T-cell (primary cell): Measurements from ENCODE around the gene GDAP2. TPM values are rescaled to one million over a fixed set of nuclear protein-coding genes. Genes with fewer than 3 reads are reported as not detected.
"Not testable (repeated sequence)": the region's sequence is repeated elsewhere in the genome, so short reads cannot be mapped to it uniquely, and the experiment has no call there.

Source experiments
- ATAC-seq, 4 experiments: fragments of 200-7000 bp in 3 of 4; fragments of 150-1000 bp in 1 of 4; cut with Tn5 transposase; replicated peaks in 1 of 4; 1 replicate in 3 of 4; 2 replicates in 1 of 4; pipeline ENCODE4 v1.10.0; 2021; ENCODE audit warnings: moderate library complexity in 3 of 4, mild to moderate bottlenecking in 2 of 4, moderate number of reproducible peaks in 1 of 4
- CTCF ChIA-PET, 2 donors: fragments of 300-600 bp; sonication (Branson Sonifier 250); formaldehyde crosslinking; loops; one replicate each; lab custom pipeline; 2022; ENCODE audit warnings: antibody characterized with exemption in 2 of 2; lab: Charles Lee
- POLR2A ChIA-PET, 2 donors: fragments of 300-600 bp; sonication (Branson Sonifier 250); formaldehyde crosslinking; loops; one replicate each; lab custom pipeline; 2022; ENCODE audit warnings: antibody characterized with exemption in 2 of 2; lab: Charles Lee
- DNase-seq, 35 experiments: peaks; one replicate each; pipeline versions ENCODE4 v3.0.0 to v3.0.0-alpha.2; 2013 to 2023
- H3K27ac ChIP-seq: one replicate; pipeline ENCODE4 v1.5.1; 2013; ENCODE audit warnings: low read length
- H3K27me3 ChIP-seq, 2 experiments: replicated peaks in 1 of 2; 1 replicate in 1 of 2; 2 replicates in 1 of 2; pipeline versions ENCODE4 v1.6.1 to v1.7.0; 2013; ENCODE audit warnings: low read length in 1 of 2, mixed read lengths in 1 of 2; ENCODE audit not compliant: control insufficient read depth in 2 of 2, insufficient read depth in 2 of 2; ENCODE audit errors: extremely low read depth in 1 of 2
- H3K36me3 ChIP-seq, 2 donors: 1 replicate in 1 of 2; 2 replicates in 1 of 2; pipeline versions ENCODE4 v1.6.1 to v1.7.0; 2013; ENCODE audit warnings: low read length in 1 of 2; ENCODE audit not compliant: control insufficient read depth in 2 of 2, insufficient read depth in 1 of 2; ENCODE audit errors: extremely low read depth in 1 of 2
- H3K4me1 ChIP-seq, 2 experiments: 1 replicate in 1 of 2; 2 replicates in 1 of 2; pipeline versions ENCODE4 v1.6.1 to v1.7.0; 2013; ENCODE audit warnings: low read length in 2 of 2, mixed read lengths in 1 of 2; ENCODE audit not compliant: insufficient read depth in 2 of 2, control insufficient read depth in 1 of 2; ENCODE audit errors: extremely low read depth in 1 of 2
- H3K4me3 ChIP-seq, 2 donors: 1 replicate in 1 of 2; 2 replicates in 1 of 2; pipeline versions ENCODE4 v1.5.1 to v1.7.0; 2013; ENCODE audit warnings: mild to moderate bottlenecking in 2 of 2, low read length in 1 of 2, moderate library complexity in 1 of 2; ENCODE audit not compliant: control insufficient read depth in 1 of 2; ENCODE audit errors: extremely low read depth in 1 of 2
- H3K9me3 ChIP-seq: 2 replicates; pipeline ENCODE4 v1.7.0; 2013
- H3K27ac Mint-ChIP-seq, 2 donors: one replicate each; pipeline ENCODE4 v1.8.0; 2020 to 2021; ENCODE audit warnings: mild to moderate bottlenecking in 2 of 2, mixed read lengths in 2 of 2
- H3K27me3 Mint-ChIP-seq, 2 donors: one replicate each; pipeline ENCODE4 v1.8.0; 2021 to 2022; ENCODE audit warnings: mixed read lengths in 2 of 2
- H3K36me3 Mint-ChIP-seq: one replicate; pipeline ENCODE4 v1.8.0; 2021; ENCODE audit warnings: mixed read lengths
- H3K4me1 Mint-ChIP-seq, 3 donors: one replicate each; pipeline ENCODE4 v1.8.0; 2020 to 2022; ENCODE audit warnings: mixed read lengths in 3 of 3, mild to moderate bottlenecking in 1 of 3
- H3K4me3 Mint-ChIP-seq, 3 donors: one replicate each; pipeline ENCODE4 v1.8.0; 2020 to 2022; ENCODE audit warnings: mild to moderate bottlenecking in 3 of 3, mixed read lengths in 3 of 3, moderate library complexity in 3 of 3
- H3K9me3 Mint-ChIP-seq, 3 donors: one replicate each; pipeline ENCODE4 v1.8.0; 2020 to 2022; ENCODE audit warnings: mixed read lengths in 3 of 3
- WGBS: methylation state at CpG from one replicate; pipeline ENCODE4 v1.1.5; 2013; ENCODE audit warnings: missing lambda C conversion rate; ENCODE audit not compliant: insufficient coverage; 5-methylcytosine and 5-hydroxymethylcytosine counted together
- total RNA-seq, 35 experiments: library from RNA in 6 of 35; stranded (reverse) in 6 of 35; fragments of 120-200 nt in 1 of 35; gene quantifications; one replicate each; pipeline versions ENCODE4 v1.2.1 to v1.2.4 and lab custom pipeline; 2013 to 2026

The GDAP2 gene
- total RNA-seq, 5 donors from 2014 or later (not counting 1 experiment from before 2014, with no cell fraction given): 19.9 to 26.4 (median 23.3) TPM

- H3K9me3 ChIP-seq: no peaks in the 10 kb centered on the region
- Mint-ChIP-seq H3K4me3 (peak overlapping the region; percentile 90 to 98 (median 95)), H3K4me1 (peaks cover 64 to 76% (median 70%) of the 10 kb centered on the region in 3 donors), H3K36me3 (peaks cover 18% of the 10 kb centered on the region), H3K27ac (peak overlapping the region; percentile 85 to 94), H3K27me3 (no peaks in the 10 kb centered on the region), H3K9me3 (no peaks in the 10 kb centered on the region)
- ATAC-seq: no peak
- ChIA-PET POLR2A (interaction anchor here (0.6 to 1.8 kb wide), 3 partner anchors 10 to 563 kb away, joined by 3 to 6 read pairs (median 5); partner anchors contain the start of gene MAN1A2 (in 1 of the 2)), CTCF (interaction anchor here in 1 of 2 donors (0.6 kb wide), 1 partner anchor 977 kb away, joined by 6 read pairs; no protein-coding TSS in a partner anchor)
- H3K4me1 ChIP-seq: peaks cover 21 to 26% of the 10 kb centered on the region in 2 experiments
- WGBS: 4% methylated on average over 6 of the region's 6 CpGs
- no peaks in the 10 kb centered on the region for H3K27me3 ChIP-seq
- peaks cover 0 to 9% of the 10 kb centered on the region in 2 donors for H3K36me3 ChIP-seq
- DNase-seq: peak in 1 of 35 experiments; percentile 7
- peak overlapping the region; percentile 91 to 98 for H3K4me3 ChIP-seq
- H3K27ac ChIP-seq: peak overlapping the region; percentile 86
These were observed 1.1 kb upstream of the GDAP2 start for GRCh38 chr1:117930484-117930883.

- H3K4me3 ChIP-seq: peak overlapping the region; percentile 91 to 98
- no peaks in the 10 kb centered on the region for H3K9me3 ChIP-seq
- ATAC-seq: peak in 3 of 4 experiments; percentile 3 to 8 (median 5)
- Mint-ChIP-seq H3K27me3 (no peaks in the 10 kb centered on the region), H3K36me3 (peaks cover 18% of the 10 kb centered on the region), H3K4me3 (peak overlapping the region; percentile 90 to 98 (median 95)), H3K4me1 (peaks cover 64 to 76% (median 70%) of the 10 kb centered on the region in 3 donors), H3K27ac (peak overlapping the region; percentile 85 to 94), H3K9me3 (no peaks in the 10 kb centered on the region)
- ChIA-PET POLR2A (interaction anchor here (0.6 to 1.8 kb wide), 4 partner anchors 10 to 563 kb away, joined by 3 to 6 read pairs (median 4); partner anchors contain the start of gene MAN1A2 (in 1 of the 2)), CTCF (interaction anchor here in 1 of 2 donors (0.6 kb wide), 1 partner anchor 977 kb away, joined by 6 read pairs; no protein-coding TSS in a partner anchor)
- H3K36me3 ChIP-seq: peaks cover under 1 to 9% of the 10 kb centered on the region in 2 donors
- H3K4me1 ChIP-seq: peaks cover 21 to 26% of the 10 kb centered on the region in 2 experiments
- WGBS: 1% methylated on average over 12 of the region's 12 CpGs
- no peaks in the 10 kb centered on the region for H3K27me3 ChIP-seq
- H3K27ac ChIP-seq: peak overlapping the region; percentile 86
- DNase-seq: no peak
These were observed 689 bp upstream of the GDAP2 start for GRCh38 chr1:117930173-117930447.

GRCh38 chr1:117928881-117929342, 509 bp downstream of the GDAP2 start:
- WGBS: 0% methylated on average over 24 of the region's 24 CpGs
- H3K27me3 Mint-ChIP-seq: no peaks in the 10 kb centered on the region
- H3K27ac ChIP-seq: peak overlapping the region; percentile 86
- H3K4me1 Mint-ChIP-seq: peaks cover 64 to 75% (median 74%) of the 10 kb centered on the region in 3 donors
- ATAC-seq (peak; percentile 35 to 41 (median 38)), DNase-seq (peak in 32 of 35 experiments; percentile 29 to 73 (median 64))
- H3K4me1 ChIP-seq: peaks cover 21 to 26% of the 10 kb centered on the region in 2 experiments
- H3K9me3 ChIP-seq: no peaks in the 10 kb centered on the region
- ChIA-PET CTCF (interaction anchor here (1.3 to 1.7 kb wide), 3 partner anchors 34 to 394 kb away, joined by 3 to 7 read pairs (median 7); no protein-coding TSS in a partner anchor), POLR2A (interaction anchor here (0.6 to 1.8 kb wide), 7 partner anchors 9 to 562 kb away, joined by 3 to 7 read pairs (median 3); partner anchors contain the start of gene MAN1A2 (in 1 of the 2))
- H3K27ac Mint-ChIP-seq: peak overlapping the region; percentile 85 to 94
- no peaks in the 10 kb centered on the region for H3K27me3 ChIP-seq
- H3K9me3 Mint-ChIP-seq: no peaks in the 10 kb centered on the region
- H3K4me3 Mint-ChIP-seq: peak overlapping the region; percentile 90 to 98 (median 95)
- peaks cover 3 to 4% of the 10 kb centered on the region in 2 donors for H3K36me3 ChIP-seq
- H3K4me3 ChIP-seq: peak overlapping the region; percentile 91 to 98
- peaks cover 17% of the 10 kb centered on the region for H3K36me3 Mint-ChIP-seq

- Histone ChIP-seq H3K9me3 (no peaks in the 10 kb centered on the region), H3K4me3 (no peak overlapping the region), H3K36me3 (peaks cover 0 to 4% of the 10 kb centered on the region in 2 donors), H3K27me3 (no peaks in the 10 kb centered on the region), H3K27ac (no peak overlapping the region), H3K4me1 (peaks cover 17 to 19% of the 10 kb centered on the region in 2 experiments)
- peaks cover 41 to 56% (median 55%) of the 10 kb centered on the region in 3 donors for H3K4me1 Mint-ChIP-seq
- peaks cover 12% of the 10 kb centered on the region for H3K36me3 Mint-ChIP-seq
- ATAC-seq (no peak), DNase-seq (no peak)
- ChIA-PET CTCF (interaction anchor here (0.6 to 1.5 kb wide), 3 partner anchors 27 to 1933 kb away, joined by 3 to 6 read pairs (median 3); no protein-coding TSS in a partner anchor), POLR2A (interaction anchor here in 1 of 2 donors (1.0 kb wide), 1 partner anchor 8 kb away, joined by 7 read pairs; no protein-coding TSS in a partner anchor)
- no peaks in the 10 kb centered on the region for H3K9me3 Mint-ChIP-seq
- no peaks in the 10 kb centered on the region for H3K27me3 Mint-ChIP-seq
- WGBS: 100% methylated on average over 2 of the region's 3 CpGs
- H3K4me3 Mint-ChIP-seq: no peak overlapping the region
- H3K27ac Mint-ChIP-seq: no peak overlapping the region
These were observed 3.4 kb downstream of the GDAP2 start for GRCh38 chr1:117925981-117926380.

- H3K27me3 ChIP-seq, H3K27me3 Mint-ChIP-seq, H3K27ac Mint-ChIP-seq, DNase-seq, CTCF ChIA-PET, H3K27ac ChIP-seq, POLR2A ChIA-PET, H3K4me3 Mint-ChIP-seq, H3K4me1 ChIP-seq, H3K9me3 ChIP-seq, ATAC-seq, H3K4me3 ChIP-seq, H3K9me3 Mint-ChIP-seq: not testable (repeated sequence)
- H3K36me3 ChIP-seq: peaks cover 4 to 13% of the 10 kb centered on the region in 2 donors
- H3K4me1 Mint-ChIP-seq: peaks cover 18 to 27% (median 26%) of the 10 kb centered on the region in 3 donors
- WGBS: 100% methylated on average over 4 of the region's 7 CpGs
- peaks cover 27% of the 10 kb centered on the region for H3K36me3 Mint-ChIP-seq
These were observed 6.7 kb downstream of the GDAP2 start for GRCh38 chr1:117922717-117923116.

- POLR2A ChIA-PET: no interaction called here
- H3K4me3 Mint-ChIP-seq: no peak overlapping the region
- Histone ChIP-seq H3K27ac (no peak overlapping the region), H3K9me3 (no peaks in the 10 kb centered on the region), H3K4me1 (no peaks in the 10 kb centered on the region), H3K27me3 (no peaks in the 10 kb centered on the region), H3K4me3 (no peak overlapping the region), H3K36me3 (peaks cover 4 to 20% of the 10 kb centered on the region in 2 donors)
- H3K4me1 Mint-ChIP-seq: peaks cover 12 to 22% (median 20%) of the 10 kb centered on the region in 3 donors
- H3K9me3 Mint-ChIP-seq: no peaks in the 10 kb centered on the region
- no peaks in the 10 kb centered on the region for H3K27me3 Mint-ChIP-seq
- no peak for ATAC-seq
- CTCF ChIA-PET: no interaction called here
- no peak for DNase-seq
- 100% methylated on average over 1 of the region's 2 CpGs for WGBS
- no peak overlapping the region for H3K27ac Mint-ChIP-seq
- peaks cover 29% of the 10 kb centered on the region for H3K36me3 Mint-ChIP-seq
These were observed 7.4 kb downstream of the GDAP2 start for GRCh38 chr1:117921991-117922390.
